GM19099 (cell line): ENCODE results near the gene PPARA.

Experiments
- POLR2A ChIP-seq: IDR thresholded peaks from 3 replicates; pipeline ENCODE4 v1.6.1; 2011; ENCODE audit warnings: low read depth; ENCODE audit not compliant: insufficient read length; ENCODE audit errors: extremely low read depth

The PPARA gene

GRCh38 chr22:46132830-46133587 lies 17.3 kb upstream of the PPARA start:
- TF ChIP-seq POLR2A: no peak

DNA sequence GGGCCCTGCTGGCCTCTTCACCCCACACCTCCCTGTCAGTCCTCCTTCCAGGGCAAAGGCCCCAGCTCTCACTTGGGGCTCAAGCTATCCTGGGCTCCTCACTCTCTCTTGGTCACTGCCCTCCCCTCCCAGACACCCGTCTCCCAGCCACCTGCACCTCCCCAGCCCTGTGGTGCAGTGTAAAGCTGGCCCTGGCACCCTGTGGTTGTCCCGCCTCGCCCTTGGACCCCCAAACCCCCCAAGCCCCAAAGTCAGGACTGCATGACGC lies 16.8 kb upstream of the PPARA start:
- no peak for TF ChIP-seq POLR2A

GRCh38 chr22:46134111-46134705 lies 16.1 kb upstream of the PPARA start:
- no peak for TF ChIP-seq POLR2A

DNA sequence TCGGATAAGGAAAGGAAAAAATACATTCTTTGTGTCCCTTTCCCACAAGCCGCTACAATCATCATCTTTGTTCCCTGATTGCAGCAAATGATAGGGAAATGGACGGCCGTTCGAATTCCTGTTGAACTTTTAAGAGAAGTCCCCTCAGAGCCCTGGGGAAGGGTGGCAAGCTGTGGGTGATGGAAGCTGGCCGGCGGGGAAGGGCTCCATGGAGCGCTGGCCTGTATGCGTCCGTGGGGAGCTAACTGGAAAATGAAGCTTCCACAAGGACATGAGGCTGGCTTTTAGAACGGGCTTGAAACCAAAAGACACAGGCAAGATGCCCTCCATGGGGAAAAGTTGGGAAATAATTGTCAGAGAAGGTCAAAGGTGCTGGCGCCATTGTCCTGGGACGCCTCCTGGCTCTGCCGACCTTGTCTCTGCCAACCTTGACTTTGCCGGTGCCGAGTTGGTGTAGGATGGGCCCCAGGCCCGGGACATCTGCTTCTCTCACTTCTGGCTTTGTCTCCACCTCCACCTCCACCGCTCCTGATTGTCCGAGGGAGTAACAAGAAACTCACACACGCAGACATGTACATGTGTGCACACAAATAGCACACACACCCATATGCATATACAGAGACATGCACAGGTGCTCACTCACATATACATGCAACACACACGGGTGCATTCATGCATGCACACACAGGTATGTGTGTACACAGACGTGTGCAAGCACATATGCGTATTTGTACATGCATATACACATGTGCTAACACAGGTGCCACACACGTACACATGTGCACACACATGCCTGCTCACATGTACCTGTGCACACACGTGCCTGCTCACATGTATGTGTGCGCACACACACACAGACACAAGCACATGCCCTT lies 14.5 kb upstream of the PPARA start:
- no peak for TF ChIP-seq POLR2A

- no peak for TF ChIP-seq POLR2A
Observed at GRCh38 chr22:46136486-46137217, 13.7 kb upstream of the PPARA start.

DNA sequence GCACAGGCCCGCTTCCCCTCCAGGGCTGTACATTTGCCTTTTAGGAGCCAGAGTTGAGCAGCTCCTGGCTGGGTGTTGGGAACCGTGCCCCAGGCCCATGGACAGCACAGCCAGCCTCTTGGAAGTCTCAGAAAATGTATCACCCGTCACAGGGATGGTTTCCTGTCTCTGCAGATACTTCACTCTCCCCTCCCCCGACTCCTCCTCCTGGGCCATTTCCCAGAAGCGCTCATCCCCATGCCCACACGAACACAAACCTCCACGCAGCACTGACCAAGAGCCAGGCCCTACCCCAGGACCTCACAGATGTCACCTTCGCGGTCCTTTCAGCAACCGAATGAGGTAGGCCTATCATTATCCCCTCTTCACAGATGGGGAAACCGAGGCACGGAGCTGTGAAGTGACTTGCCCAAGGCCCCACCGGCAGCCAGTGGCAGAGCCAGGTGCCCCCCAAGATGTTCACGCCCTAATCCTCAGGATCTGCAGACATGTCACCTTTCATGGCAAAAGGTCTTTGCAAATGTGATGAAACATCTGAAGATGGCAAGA lies 13.0 kb upstream of the PPARA start:
- no peak for TF ChIP-seq POLR2A

DNA sequence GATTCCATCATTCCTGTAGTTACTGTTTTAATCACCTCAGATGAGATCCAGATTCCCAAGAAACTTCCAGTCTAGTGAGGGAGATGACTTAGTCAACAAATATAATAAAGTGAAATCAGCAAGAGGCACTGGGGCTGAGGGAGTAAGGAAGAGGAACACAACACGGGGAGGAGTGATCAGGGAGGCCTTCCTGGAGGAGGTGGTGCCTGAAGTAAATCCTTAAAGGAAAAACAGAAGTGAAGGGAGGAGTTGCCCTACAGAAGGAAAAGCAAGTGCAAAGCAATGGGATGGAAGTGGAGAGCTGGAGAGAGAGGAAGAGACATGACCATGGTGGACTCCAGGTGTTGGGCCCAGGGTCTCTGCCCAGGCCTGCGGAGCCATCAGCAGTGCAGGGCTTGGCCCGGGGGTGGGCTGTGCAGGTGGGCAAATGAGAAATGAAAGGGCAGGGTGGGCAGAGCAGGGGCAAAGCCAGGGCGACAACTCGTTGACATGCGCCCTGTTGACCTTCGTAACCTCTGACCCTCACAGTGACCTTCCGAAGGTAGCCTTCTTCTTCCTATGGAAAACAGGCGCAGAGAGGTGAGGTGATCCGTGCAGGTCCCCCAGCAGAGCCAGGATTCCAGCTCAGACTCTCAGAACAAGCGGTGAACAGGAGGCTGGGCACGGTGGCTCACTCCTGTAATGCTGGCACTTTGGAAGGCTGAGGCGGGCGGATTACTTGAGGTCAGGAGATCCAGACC lies 12.1 kb upstream of the PPARA start:
- no peak for TF ChIP-seq POLR2A

- no peak for TF ChIP-seq POLR2A
Observed at GRCh38 chr22:46139895-46140350, 10.4 kb upstream of the PPARA start.

- TF ChIP-seq POLR2A: no peak
Observed at GRCh38 chr22:46140989-46141928, 9.1 kb upstream of the PPARA start.

DNA sequence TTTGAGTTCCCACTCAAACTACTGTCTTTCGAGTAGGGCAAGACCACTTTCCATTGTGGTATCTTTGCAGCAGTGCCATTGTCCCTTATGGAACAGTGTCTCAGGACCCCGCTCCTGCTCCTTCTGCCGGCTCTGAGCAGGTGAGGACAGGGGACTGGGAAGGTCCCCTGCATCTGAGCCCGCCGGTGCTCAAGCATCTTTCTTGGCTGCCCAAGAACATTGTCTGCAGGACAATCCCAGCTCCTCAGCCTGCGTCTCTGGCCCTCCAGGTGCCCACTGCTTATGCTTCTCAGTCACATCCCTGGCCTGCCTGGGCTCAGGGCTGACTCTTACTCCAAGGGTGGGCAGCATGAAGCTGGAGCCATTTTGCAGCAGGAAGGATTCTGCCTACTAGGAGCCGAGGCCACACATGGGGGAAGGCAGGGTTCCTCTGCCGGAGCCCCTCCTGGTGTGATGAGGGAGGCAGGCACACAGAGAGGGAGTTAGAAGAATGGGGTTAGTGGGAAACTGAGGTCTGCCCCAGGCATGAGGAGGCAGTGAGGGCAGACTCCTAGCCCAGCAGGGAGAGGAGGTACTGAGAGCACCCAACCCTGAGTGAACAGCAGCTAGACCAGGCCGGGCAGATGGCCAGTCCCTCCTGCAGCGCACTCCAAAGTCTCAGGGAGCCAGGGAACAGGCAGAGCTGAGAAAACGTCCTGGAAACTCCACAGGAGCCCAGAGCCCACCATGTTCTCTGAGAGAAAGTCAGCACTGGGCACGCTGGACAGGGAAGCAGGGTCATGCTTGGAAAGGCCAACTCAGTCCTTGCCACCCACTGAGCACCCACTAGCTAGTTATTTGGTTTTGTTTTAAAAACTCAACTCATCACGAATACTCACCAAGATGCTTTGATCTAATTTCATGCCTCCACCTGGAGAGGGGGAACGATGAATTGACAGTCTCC lies 7.5 kb upstream of the PPARA start:
- no peak for TF ChIP-seq POLR2A

- no peak for TF ChIP-seq POLR2A
Observed at GRCh38 chr22:46143491-46144147, 6.7 kb upstream of the PPARA start.

GRCh38 chr22:46145361-46145851 lies 4.9 kb upstream of the PPARA start:
- no peak for TF ChIP-seq POLR2A

DNA sequence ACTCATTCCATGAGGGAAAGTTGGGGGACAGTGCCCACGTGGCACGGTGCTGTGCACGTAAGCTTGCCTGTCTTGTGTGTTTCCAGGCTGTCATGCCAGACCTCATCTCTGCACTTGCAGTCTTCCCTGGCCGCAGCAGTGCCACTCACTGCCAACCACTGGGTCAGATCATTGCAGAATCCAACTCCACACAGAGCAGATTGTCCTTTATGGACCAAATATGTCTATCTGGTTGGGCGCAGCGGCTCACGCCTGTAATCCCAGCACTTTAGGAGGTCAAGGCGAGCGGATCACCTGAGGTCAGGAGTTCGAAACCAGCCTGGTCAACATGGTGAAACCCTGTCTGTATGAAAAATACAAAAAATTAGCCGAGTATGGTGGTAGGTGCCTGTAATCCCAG lies 4.4 kb upstream of the PPARA start:
- TF ChIP-seq POLR2A: no peak
